HepG2 (cell line): ENCODE measurements around the gene NOL12. TPM values are rescaled to one million over a fixed set of nuclear protein-coding genes. Genes with fewer than 3 reads are reported as not detected.
A peak's percentile ranks its signal among the peaks of the same experiment; 100 is the strongest.

Experiments used
- AGO1 ChIP-seq: fragments of 200-400 bp; formaldehyde crosslinking; IDR thresholded peaks from 2 replicates; pipeline ENCODE4 v1.6.1; 2017; ENCODE audit warnings: mild to moderate bottlenecking, low read depth, low read length, moderate library complexity; ENCODE audit not compliant: poor library complexity, severe bottlenecking
- ATF5 ChIP-seq: sonication (generic); formaldehyde crosslinking; IDR thresholded peaks from 2 replicates; pipeline ENCODE4 v1.4.0; 2020; ENCODE audit warnings: mild to moderate bottlenecking, low read depth, missing genetic modification reagents
- DMAP1 ChIP-seq: IDR thresholded peaks from 2 replicates; pipeline ENCODE4 v1.6.1; 2016
- FOXM1 ChIP-seq: sonication (generic); formaldehyde crosslinking; IDR thresholded peaks from 2 replicates; pipeline ENCODE4 v1.5.0; 2020; ENCODE audit warnings: missing genetic modification reagents
- HDAC6 ChIP-seq: fragments of 200-600 bp; sonication (generic); IDR thresholded peaks from 2 replicates; pipeline ENCODE4 v1.7.0; 2017; ENCODE audit warnings: mild to moderate bottlenecking, antibody characterized with exemption, low read length, low read depth
- HOXA3 ChIP-seq: sonication (generic); formaldehyde crosslinking; IDR thresholded peaks from 2 replicates; pipeline ENCODE4 v1.5.0; 2020; ENCODE audit warnings: missing genetic modification reagents
- ISX ChIP-seq: sonication (generic); formaldehyde crosslinking; conservative IDR thresholded peaks from 2 replicates; pipeline ENCODE4 v1.5.0; 2020; ENCODE audit warnings: missing genetic modification reagents
- KLF11 ChIP-seq: IDR thresholded peaks from 2 replicates; pipeline ENCODE4 v1.6.1; 2016; ENCODE audit warnings: missing compliant biosample characterization
- MYC ChIP-seq: sonication (generic); formaldehyde crosslinking; IDR thresholded peaks from 2 replicates; pipeline ENCODE4 v1.9.0; 2021; ENCODE audit warnings: missing genetic modification reagents, borderline replicate concordance
- MYPOP ChIP-seq: sonication (generic); formaldehyde crosslinking; IDR thresholded peaks from 2 replicates; pipeline ENCODE4 v1.8.1; 2023; ENCODE audit warnings: mild to moderate bottlenecking, moderate library complexity, missing genetic modification reagents
- ONECUT2 ChIP-seq: sonication (generic); formaldehyde crosslinking; IDR thresholded peaks from 2 replicates; pipeline ENCODE4 v1.4.0; 2020; ENCODE audit warnings: missing genetic modification reagents
- PHF20 ChIP-seq: sonication (generic); formaldehyde crosslinking; IDR thresholded peaks from 2 replicates; pipeline ENCODE4 v1.5.0; 2020; ENCODE audit warnings: mild to moderate bottlenecking, missing genetic modification reagents
- PRPF4 ChIP-seq: fragments of 200-400 bp; formaldehyde crosslinking; IDR thresholded peaks from 2 replicates; pipeline ENCODE4 v1.6.1; 2016; ENCODE audit warnings: low read length, low read depth; ENCODE audit not compliant: poor library complexity, severe bottlenecking
- SIN3B ChIP-seq: fragments of 150-350 bp; IDR thresholded peaks from 2 replicates; pipeline ENCODE4 v1.6.1; 2014; ENCODE audit warnings: low read length
- SRSF1 ChIP-seq: fragments of 200-400 bp; formaldehyde crosslinking; optimal IDR thresholded peaks from 2 replicates; pipeline ENCODE3; 2017; ENCODE audit warnings: mild to moderate bottlenecking, low read depth, low read length, moderate library complexity
- ZC3H4 ChIP-seq: sonication (generic); formaldehyde crosslinking; IDR thresholded peaks from 2 replicates; pipeline ENCODE4 v1.4.0; 2020; ENCODE audit warnings: missing genetic modification reagents, borderline replicate concordance
- ZFY ChIP-seq: sonication (generic); formaldehyde crosslinking; IDR thresholded peaks from 2 replicates; pipeline ENCODE4 v1.4.0; 2020; ENCODE audit warnings: missing genetic modification reagents
- ZMYM4 ChIP-seq: sonication (generic); formaldehyde crosslinking; IDR thresholded peaks from 2 replicates; pipeline ENCODE4 v1.8.1; 2023; ENCODE audit warnings: mild to moderate bottlenecking, missing genetic modification reagents
- ZNF350 ChIP-seq: sonication (generic); formaldehyde crosslinking; IDR thresholded peaks from 2 replicates; pipeline ENCODE4 v1.4.0; 2020; ENCODE audit warnings: mild to moderate bottlenecking, low read depth, missing genetic modification reagents, borderline replicate concordance
- ZNF607 ChIP-seq: sonication (generic); formaldehyde crosslinking; IDR thresholded peaks from 2 replicates; pipeline ENCODE4 v1.5.1; 2020; ENCODE audit warnings: missing genetic modification reagents, mild to moderate bottlenecking, borderline replicate concordance
- ZNF691 ChIP-seq: sonication (generic); formaldehyde crosslinking; IDR thresholded peaks from 2 replicates; pipeline ENCODE4 v1.4.0; 2020; ENCODE audit warnings: missing genetic modification reagents, low read depth, mild to moderate bottlenecking, borderline replicate concordance
- ZNF720 ChIP-seq: sonication (generic); formaldehyde crosslinking; IDR thresholded peaks from 2 replicates; pipeline ENCODE4 v1.4.0; 2020; ENCODE audit warnings: missing genetic modification reagents
- ZNF780A ChIP-seq: sonication (generic); formaldehyde crosslinking; IDR thresholded peaks from 2 replicates; pipeline ENCODE4 v1.8.0; 2022; ENCODE audit warnings: mild to moderate bottlenecking, missing genetic modification reagents, moderate library complexity
- ZNF879 ChIP-seq: sonication (generic); formaldehyde crosslinking; IDR thresholded peaks from 2 replicates; pipeline ENCODE4 v1.8.1; 2023; ENCODE audit warnings: missing genetic modification reagents
- polyA plus RNA-seq, 8 experiments: library from polyadenylated mRNA; depleted of rRNA in 3 of 8; stranded (reverse) in 7 of 8; unstranded in 1 of 8; fragments of >200 nt; fragmentation: Illumina TruSeq in 4 of 8; extraction: Trizol in 4 of 8; gene quantifications; 2 replicates each; pipeline versions ENCODE4 v1.2.1 to v1.2.3, GENCODE V29; 2011 to 2016; ENCODE audit warnings: low read depth in 4 of 8, missing spikeins in 1 of 8, mixed read lengths in 1 of 8; ENCODE audit not compliant: insufficient read depth in 1 of 8
- total RNA-seq, 5 experiments: library from RNA; depleted of rRNA; stranded (reverse); fragments of >200 nt; fragmentation: Illumina TruSeq; extraction: Trizol; gene quantifications; 2 replicates each; pipeline ENCODE4 v1.2.3, GENCODE V29; 2016; ENCODE audit warnings: low read depth in 1 of 5
- TF ChIP-seq, protein P1 (sequence below): sonication (generic); formaldehyde crosslinking; IDR thresholded peaks from 2 replicates; pipeline ENCODE4 v1.5.0; 2020; ENCODE audit warnings: mild to moderate bottlenecking, missing genetic modification reagents

NOL12 gene
- total and polyA plus RNA-seq, 2 of the 13 experiments (the other 11 are each of a cell fraction or from before 2014, with no cell fraction given), result 14.3 to 31.4 TPM

DNA sequence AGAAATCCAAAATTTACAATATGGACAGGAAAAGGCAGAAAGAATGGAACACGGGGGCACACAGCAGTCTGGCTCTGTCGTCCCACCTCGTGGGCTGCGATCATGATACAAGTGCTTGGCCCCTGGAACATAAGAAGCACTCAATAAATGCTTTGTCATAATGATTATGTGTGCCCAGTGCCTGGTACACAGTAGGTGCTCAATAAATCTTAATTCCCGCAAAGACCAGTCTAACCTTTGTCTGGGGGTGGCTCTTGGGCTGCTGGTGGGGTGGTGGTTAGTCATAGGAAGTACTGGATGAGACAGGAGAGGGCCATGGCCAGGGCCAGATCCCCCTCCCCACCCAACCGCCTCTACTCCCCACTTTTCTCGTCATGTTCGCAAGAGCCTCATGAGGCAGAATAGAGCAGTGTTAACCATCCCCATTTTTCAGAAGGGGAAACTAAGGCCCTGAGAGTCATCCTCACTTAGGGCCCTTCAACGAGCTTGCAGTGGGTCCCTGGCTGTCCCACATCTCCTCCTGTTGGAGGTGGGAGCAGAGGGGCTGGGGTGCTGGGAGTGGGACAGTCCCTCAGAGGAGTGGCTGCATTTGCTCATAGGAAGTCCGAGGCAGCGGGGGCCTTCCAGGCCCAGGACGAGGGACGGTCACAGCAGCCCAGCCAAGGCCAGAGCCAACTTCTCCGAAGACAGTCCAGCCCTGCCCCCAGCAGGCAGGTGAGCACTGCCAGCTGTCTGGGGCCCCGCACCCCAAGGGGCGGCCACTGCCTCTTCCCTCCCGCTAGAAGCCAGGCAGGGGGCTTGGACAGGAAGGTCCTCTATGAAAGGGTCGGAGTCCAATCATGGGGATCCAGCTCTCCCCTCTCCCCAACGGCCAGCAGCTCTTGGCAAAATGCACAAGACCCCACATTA lies 46.8 kb downstream of the NOL12 start (continued):
- TF ChIP-seq PHF20 (CRISPR knock-in tag) (0 out of 2 replicates have a peak, but pooled peaks have one; percentile 22), ISX (CRISPR knock-in tag) (no peak), ATF5 (no peak), SIN3B (no peak), FOXM1 (CRISPR knock-in tag) (no peak), ZC3H4 (CRISPR knock-in tag) (no peak), ZFY (CRISPR knock-in tag) (0 out of 2 replicates have a peak, but pooled peaks have one; percentile 34), ZNF691 (CRISPR knock-in tag) (no peak), ONECUT2 (CRISPR knock-in tag) (no peak), HOXA3 (CRISPR knock-in tag) (no peak), MYPOP (CRISPR knock-in tag) (no peak), PRPF4 (no peak), DMAP1 (CRISPR knock-in tag) (no peak), MYC (CRISPR knock-in tag) (no peak; the same call in 1 of the 2 replicates), SRSF1 (peak; percentile 44), KLF11 (no peak), HDAC6 (no peak), AGO1 (no peak), ZNF607 (CRISPR knock-in tag) (no peak), ZNF879 (CRISPR knock-in tag) (no peak), ZNF780A (CRISPR knock-in tag) (no peak), ZNF350 (CRISPR knock-in tag) (no peak), ZNF720 (CRISPR knock-in tag) (no peak), ZMYM4 (CRISPR knock-in tag) (no peak)
- TF ChIP-seq, protein P1, sequence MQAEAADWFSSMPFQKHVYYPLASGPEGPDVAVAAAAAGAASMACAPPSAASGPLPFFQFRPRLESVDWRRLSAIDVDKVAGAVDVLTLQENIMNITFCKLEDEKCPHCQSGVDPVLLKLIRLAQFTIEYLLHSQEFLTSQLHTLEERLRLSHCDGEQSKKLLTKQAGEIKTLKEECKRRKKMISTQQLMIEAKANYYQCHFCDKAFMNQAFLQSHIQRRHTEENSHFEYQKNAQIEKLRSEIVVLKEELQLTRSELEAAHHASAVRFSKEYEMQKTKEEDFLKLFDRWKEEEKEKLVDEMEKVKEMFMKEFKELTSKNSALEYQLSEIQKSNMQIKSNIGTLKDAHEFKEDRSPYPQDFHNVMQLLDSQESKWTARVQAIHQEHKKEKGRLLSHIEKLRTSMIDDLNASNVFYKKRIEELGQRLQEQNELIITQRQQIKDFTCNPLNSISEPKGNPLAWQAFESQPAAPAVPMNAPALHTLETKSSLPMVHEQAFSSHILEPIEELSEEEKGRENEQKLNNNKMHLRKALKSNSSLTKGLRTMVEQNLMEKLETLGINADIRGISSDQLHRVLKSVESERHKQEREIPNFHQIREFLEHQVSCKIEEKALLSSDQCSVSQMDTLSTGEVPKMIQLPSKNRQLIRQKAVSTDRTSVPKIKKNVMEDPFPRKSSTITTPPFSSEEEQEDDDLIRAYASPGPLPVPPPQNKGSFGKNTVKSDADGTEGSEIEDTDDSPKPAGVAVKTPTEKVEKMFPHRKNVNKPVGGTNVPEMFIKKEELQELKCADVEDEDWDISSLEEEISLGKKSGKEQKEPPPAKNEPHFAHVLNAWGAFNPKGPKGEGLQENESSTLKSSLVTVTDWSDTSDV (CRISPR knock-in tag), result no peak
